Measurements from ENCODE around the gene TTLL10.

Gene TTLL10

DNA sequence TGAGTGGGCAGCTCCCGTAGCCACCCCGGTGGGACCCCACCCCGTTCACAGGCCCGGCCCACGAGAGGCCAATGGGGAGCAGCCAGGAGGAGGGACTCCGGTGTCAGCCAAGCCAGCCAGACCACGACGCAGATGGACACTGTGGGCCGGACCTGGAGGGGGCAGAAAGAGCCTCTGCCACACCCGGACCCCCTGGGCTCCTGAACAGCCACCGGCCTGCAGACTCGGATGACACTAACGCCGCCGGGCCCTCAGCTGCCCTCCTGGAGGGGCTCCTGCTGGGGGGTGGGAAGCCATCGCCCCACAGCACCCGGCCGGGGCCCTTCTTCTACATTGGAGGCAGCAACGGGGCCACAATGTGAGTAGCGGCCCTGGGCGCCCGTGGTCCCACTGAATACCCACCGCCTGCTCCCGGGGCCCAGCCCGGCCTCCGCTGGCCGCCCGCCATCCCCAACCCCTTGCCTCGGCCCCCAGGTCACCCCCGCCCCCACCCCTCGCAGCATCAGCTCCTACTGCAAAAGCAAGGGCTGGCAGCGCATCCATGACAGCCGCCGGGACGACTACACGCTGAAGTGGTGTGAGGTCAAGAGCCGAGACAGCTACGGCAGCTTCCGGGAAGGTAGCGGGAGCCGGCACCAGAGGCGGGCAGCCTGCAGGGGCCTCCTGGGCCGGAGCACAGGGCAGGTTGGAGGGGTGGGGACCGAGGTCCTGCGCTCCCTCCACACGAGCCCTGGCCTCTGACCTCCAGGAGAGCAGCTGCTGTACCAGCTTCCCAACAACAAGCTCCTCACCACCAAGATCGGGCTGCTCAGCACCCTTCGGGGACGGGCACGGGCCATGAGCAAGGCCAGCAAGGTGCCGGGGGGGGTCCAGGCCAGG lies 6.5 kb downstream of the TTLL10 start:
- Histone ChIP-seq H4K20me1 (ENCODE audit: insufficient read depth) (no peaks in the 10 kb centered on the region), H3K4me2 (no peak overlapping the region), H3K27me3 (ENCODE audit: insufficient read depth, low read depth) (peaks cover 91% of the 10 kb centered on the region), H2AFZ (ENCODE audit: low read depth) (no peak overlapping the region), H3K9ac (no peak overlapping the region), H3K4me3 (IDR thresholded peaks at IDR 0.05; ENCODE audit: insufficient read depth, low read depth, low read length) (no peak overlapping the region), H3K36me3 (ENCODE audit: insufficient read depth) (no peaks in the 10 kb centered on the region), H3K4me1 (ENCODE audit: low read depth, poor library complexity, severe bottlenecking) (no peaks in the 10 kb centered on the region), H3K79me2 (ENCODE audit: insufficient read depth, low read depth) (no peaks in the 10 kb centered on the region), H3K27ac (no peak overlapping the region)
- TF ChIP-seq, protein P1, sequence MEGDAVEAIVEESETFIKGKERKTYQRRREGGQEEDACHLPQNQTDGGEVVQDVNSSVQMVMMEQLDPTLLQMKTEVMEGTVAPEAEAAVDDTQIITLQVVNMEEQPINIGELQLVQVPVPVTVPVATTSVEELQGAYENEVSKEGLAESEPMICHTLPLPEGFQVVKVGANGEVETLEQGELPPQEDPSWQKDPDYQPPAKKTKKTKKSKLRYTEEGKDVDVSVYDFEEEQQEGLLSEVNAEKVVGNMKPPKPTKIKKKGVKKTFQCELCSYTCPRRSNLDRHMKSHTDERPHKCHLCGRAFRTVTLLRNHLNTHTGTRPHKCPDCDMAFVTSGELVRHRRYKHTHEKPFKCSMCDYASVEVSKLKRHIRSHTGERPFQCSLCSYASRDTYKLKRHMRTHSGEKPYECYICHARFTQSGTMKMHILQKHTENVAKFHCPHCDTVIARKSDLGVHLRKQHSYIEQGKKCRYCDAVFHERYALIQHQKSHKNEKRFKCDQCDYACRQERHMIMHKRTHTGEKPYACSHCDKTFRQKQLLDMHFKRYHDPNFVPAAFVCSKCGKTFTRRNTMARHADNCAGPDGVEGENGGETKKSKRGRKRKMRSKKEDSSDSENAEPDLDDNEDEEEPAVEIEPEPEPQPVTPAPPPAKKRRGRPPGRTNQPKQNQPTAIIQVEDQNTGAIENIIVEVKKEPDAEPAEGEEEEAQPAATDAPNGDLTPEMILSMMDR (conservative IDR thresholded peaks at IDR 0.05; ENCODE audit: low read depth, low read length): no peak

DNA sequence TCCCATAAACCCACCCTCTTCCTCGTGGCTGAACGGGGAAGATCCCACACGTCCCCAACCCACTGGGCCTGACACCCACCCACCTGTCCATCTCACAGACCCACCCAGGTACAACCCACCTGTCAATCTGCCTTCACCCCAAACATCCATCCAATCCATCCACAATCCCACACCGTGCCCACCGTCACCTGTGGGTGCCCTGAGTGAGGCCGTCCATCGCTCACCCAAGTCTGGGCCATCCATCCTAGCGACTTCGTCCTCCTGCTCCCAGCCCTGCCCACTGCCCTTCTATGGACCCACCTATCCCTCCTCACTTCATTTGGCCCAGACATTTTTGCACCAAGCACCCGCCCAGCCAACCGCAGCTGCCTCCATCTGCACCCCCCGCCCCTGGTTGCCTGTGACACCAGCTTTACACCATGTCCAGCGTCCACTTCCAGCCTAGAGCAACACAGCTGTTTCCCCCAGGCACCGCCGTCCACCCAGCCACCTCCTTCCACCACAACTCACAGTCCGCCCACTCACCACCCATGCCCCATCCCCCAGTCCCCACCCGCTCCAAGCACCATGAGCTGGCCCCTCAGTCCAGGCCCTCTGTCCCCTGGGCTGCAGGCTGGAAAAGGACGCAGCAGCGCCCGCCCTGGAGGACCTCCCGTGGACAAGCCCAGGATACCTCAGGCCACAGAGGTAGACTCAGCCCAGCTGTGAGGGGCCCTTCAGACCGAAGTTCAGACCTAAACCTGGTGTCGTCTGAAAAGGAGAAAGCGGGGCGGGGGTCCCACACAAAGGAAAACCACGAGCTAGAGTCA lies 7.7 kb downstream of the TTLL10 start:
- Histone ChIP-seq H3K4me1 (ENCODE audit: low read depth, poor library complexity, severe bottlenecking) (no peaks in the 10 kb centered on the region), H3K9ac (no peak overlapping the region), H3K4me2 (no peak overlapping the region), H3K36me3 (ENCODE audit: insufficient read depth) (no peaks in the 10 kb centered on the region), H3K4me3 (IDR thresholded peaks at IDR 0.05; ENCODE audit: insufficient read depth, low read depth, low read length) (no peak overlapping the region), H3K79me2 (ENCODE audit: insufficient read depth, low read depth) (no peaks in the 10 kb centered on the region), H3K27me3 (ENCODE audit: insufficient read depth, low read depth) (peaks cover 92% of the 10 kb centered on the region), H3K27ac (no peak overlapping the region), H4K20me1 (ENCODE audit: insufficient read depth) (no peaks in the 10 kb centered on the region), H2AFZ (ENCODE audit: low read depth) (no peak overlapping the region)
- TF ChIP-seq, protein P1 (conservative IDR thresholded peaks at IDR 0.05; ENCODE audit: low read depth, low read length): no peak

DNA sequence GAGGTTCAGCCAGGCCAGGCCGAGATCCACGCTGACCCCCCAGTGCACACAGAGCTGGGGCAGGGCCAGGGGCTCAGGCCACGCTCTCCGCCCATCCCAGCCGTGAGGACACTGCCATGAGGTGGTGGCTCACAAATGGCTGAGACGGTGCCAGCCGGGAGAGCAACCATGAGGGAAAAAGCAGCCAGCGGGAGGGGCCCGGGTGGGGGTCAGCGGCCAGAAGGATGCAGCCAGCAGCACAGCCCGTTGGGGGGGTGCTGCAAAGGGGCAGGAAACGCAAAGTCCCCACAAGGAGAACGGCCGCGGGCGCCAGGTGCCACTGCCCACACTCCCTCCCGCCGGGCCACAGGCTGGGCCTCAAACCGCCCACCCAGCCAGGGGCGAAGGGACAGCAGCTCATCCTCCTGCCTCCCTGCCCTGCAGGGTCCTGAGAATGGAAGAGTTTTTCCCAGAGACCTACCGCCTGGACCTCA lies 8.3 kb downstream of the TTLL10 start:
- Histone ChIP-seq H4K20me1 (ENCODE audit: insufficient read depth) (no peaks in the 10 kb centered on the region), H3K4me2 (no peak overlapping the region), H3K79me2 (ENCODE audit: insufficient read depth, low read depth) (no peaks in the 10 kb centered on the region), H3K4me3 (IDR thresholded peaks at IDR 0.05; ENCODE audit: insufficient read depth, low read depth, low read length) (no peak overlapping the region), H2AFZ (ENCODE audit: low read depth) (no peak overlapping the region), H3K36me3 (ENCODE audit: insufficient read depth) (no peaks in the 10 kb centered on the region), H3K4me1 (ENCODE audit: low read depth, poor library complexity, severe bottlenecking) (no peaks in the 10 kb centered on the region), H3K27me3 (ENCODE audit: insufficient read depth, low read depth) (peaks cover 90% of the 10 kb centered on the region), H3K9ac (no peak overlapping the region), H3K27ac (no peak overlapping the region)
- TF ChIP-seq, protein P1 (conservative IDR thresholded peaks at IDR 0.05; ENCODE audit: low read depth, low read length): no peak

DNA sequence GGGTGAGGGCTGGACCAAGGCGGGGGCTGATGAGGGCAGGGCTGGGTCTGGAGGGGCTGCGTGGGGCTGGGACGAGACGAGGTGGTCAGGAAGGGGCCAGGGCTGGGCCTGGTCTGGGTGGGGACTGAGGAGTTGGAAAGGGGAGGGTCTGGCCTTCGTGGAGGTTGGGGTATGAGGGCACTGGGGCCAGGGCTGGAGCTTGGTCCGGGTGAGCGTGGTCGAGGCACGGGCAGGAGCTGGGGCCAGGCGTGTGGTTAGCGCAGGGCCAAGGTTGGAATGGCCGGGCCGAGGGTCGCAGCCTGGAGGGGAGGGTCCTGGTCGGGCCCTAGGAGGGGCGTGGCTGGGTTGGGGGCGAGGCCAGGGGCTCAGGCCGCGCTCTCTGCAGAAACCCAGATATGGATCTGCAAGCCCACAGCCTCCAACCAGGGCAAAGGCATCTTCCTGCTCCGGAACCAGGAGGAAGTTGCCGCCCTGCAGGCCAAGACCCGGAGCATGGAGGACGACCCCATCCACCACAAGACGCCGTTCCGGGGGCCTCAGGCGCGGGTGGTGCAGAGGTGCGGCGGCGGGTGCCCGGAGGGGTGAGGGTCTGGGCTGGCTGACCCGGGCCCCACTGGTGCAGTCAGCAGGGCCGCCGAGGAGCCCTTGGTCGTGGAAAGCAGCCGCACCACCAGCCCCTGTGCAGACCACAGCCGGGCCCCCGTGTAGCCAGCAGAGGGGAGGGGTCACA lies 9.0 kb downstream of the TTLL10 start:
- no peak overlapping the region for H2AFZ ChIP-seq (ENCODE audit: low read depth)
- TF ChIP-seq, protein P1 (conservative IDR thresholded peaks at IDR 0.05; ENCODE audit: low read depth, low read length): no peak
- H3K4me1 ChIP-seq (ENCODE audit: low read depth, poor library complexity, severe bottlenecking): no peaks in the 10 kb centered on the region
- H4K20me1 ChIP-seq (ENCODE audit: insufficient read depth): no peaks in the 10 kb centered on the region
- H3K36me3 ChIP-seq (ENCODE audit: insufficient read depth): no peaks in the 10 kb centered on the region
- no peak overlapping the region for H3K4me2 ChIP-seq
- H3K27me3 ChIP-seq (ENCODE audit: insufficient read depth, low read depth): peaks cover 89% of the 10 kb centered on the region
- no peak overlapping the region for H3K9ac ChIP-seq
- no peak overlapping the region for H3K4me3 ChIP-seq (IDR thresholded peaks at IDR 0.05; ENCODE audit: insufficient read depth, low read depth, low read length)
- H3K79me2 ChIP-seq (ENCODE audit: insufficient read depth, low read depth): no peaks in the 10 kb centered on the region
- no peak overlapping the region for H3K27ac ChIP-seq
